SK-N-SH treated with all-trans-retinoic acid at 6 μM for 48 hours (cell line): ENCODE data around the gene GRK5.

Experiments
- ATAC-seq: fragments of 200-7000 bp; cut with Tn5 transposase; 3 replicates; pipeline ENCODE4 v1.9.1; 2020; ENCODE audit warnings: mild to moderate bottlenecking, moderate library complexity
- ARNTL ChIP-seq: fragments of 450-650 bp; formaldehyde crosslinking; IDR thresholded peaks from 2 replicates; pipeline ENCODE4 v1.5.0; 2020; ENCODE audit warnings: low read depth, mild to moderate bottlenecking, moderate library complexity, borderline replicate concordance
- BACH2 ChIP-seq: fragments of 250-450 bp; sonication (Bioruptor Pico); IDR thresholded peaks from 2 replicates; pipeline ENCODE4 v1.9.0; 2021; ENCODE audit warnings: mild to moderate bottlenecking, borderline replicate concordance
- CREB5 ChIP-seq: fragments of 250-450 bp; sonication (Bioruptor Pico); IDR thresholded peaks from 2 replicates; pipeline ENCODE4 v1.5.1; 2020; ENCODE audit warnings: low read depth, mild to moderate bottlenecking, moderate library complexity
- CSDC2 ChIP-seq: fragments of 250-450 bp; sonication (Bioruptor Pico); IDR thresholded peaks from 2 replicates; pipeline ENCODE4 v1.5.0; 2020; ENCODE audit warnings: mild to moderate bottlenecking, moderate library complexity
- CSRNP3 ChIP-seq: fragments of 250-450 bp; sonication (Bioruptor Pico); IDR thresholded peaks from 2 replicates; pipeline ENCODE4 v1.5.1; 2021; ENCODE audit warnings: mild to moderate bottlenecking, moderate library complexity
- ESRRG ChIP-seq: fragments of 250-450 bp; sonication (Bioruptor Pico); IDR thresholded peaks from 2 replicates; pipeline ENCODE4 v1.6.1; 2021; ENCODE audit warnings: mild to moderate bottlenecking
- GLIS3 ChIP-seq: fragments of 250-450 bp; sonication (Bioruptor Pico); IDR thresholded peaks from 2 replicates; pipeline ENCODE4 v1.5.0; 2020; ENCODE audit warnings: mild to moderate bottlenecking, moderate library complexity
- OSR1 ChIP-seq: fragments of 250-450 bp; sonication (Bioruptor Pico); IDR thresholded peaks from 2 replicates; pipeline ENCODE4 v1.8.0; 2022; ENCODE audit warnings: moderate library complexity, mild to moderate bottlenecking, inconsistent platforms
- PATZ1 ChIP-seq: fragments of 250-450 bp; sonication (Bioruptor Pico); IDR thresholded peaks from 2 replicates; pipeline ENCODE4 v1.8.0; 2020; ENCODE audit warnings: mild to moderate bottlenecking, moderate library complexity, borderline replicate concordance
- POU6F1 ChIP-seq: fragments of 250-450 bp; sonication (Bioruptor Pico); IDR thresholded peaks from 2 replicates; pipeline ENCODE4 v1.8.0; 2021; ENCODE audit warnings: low read depth, mild to moderate bottlenecking, moderate library complexity, borderline replicate concordance
- RARB ChIP-seq: fragments of 250-450 bp; sonication (Bioruptor Pico); IDR thresholded peaks from 2 replicates; pipeline ENCODE4 v1.8.0; 2021; ENCODE audit warnings: mild to moderate bottlenecking, moderate library complexity
- SNAI2 ChIP-seq: fragments of 250-450 bp; sonication (Bioruptor Pico); IDR thresholded peaks from 2 replicates; pipeline ENCODE4 v1.5.0; 2020; ENCODE audit warnings: mild to moderate bottlenecking, moderate library complexity
- TCF4 ChIP-seq: fragments of 250-450 bp; sonication (Bioruptor Pico); IDR thresholded peaks from 2 replicates; pipeline ENCODE4 v1.8.0; 2021; ENCODE audit warnings: mild to moderate bottlenecking, moderate library complexity, borderline replicate concordance
- TOX ChIP-seq: fragments of 250-450 bp; sonication (Bioruptor Pico); IDR thresholded peaks from 2 replicates; pipeline ENCODE4 v1.8.0; 2021; ENCODE audit warnings: mild to moderate bottlenecking, moderate library complexity, borderline replicate concordance
- TSHZ2 ChIP-seq: fragments of 250-450 bp; sonication (Bioruptor Pico); IDR thresholded peaks from 2 replicates; pipeline ENCODE4 v1.5.0; 2020; ENCODE audit warnings: mild to moderate bottlenecking, moderate library complexity
- ZC3H10 ChIP-seq: fragments of 250-450 bp; sonication (Bioruptor Pico); IDR thresholded peaks from 2 replicates; pipeline ENCODE4 v1.5.1; 2021; ENCODE audit warnings: mild to moderate bottlenecking, moderate library complexity
- ZFP3 ChIP-seq: fragments of 250-450 bp; sonication (Bioruptor Pico); IDR thresholded peaks from 2 replicates; pipeline ENCODE4 v1.5.0; 2020; ENCODE audit warnings: mild to moderate bottlenecking, moderate library complexity
- ZFP30 ChIP-seq: fragments of 450-650 bp; formaldehyde crosslinking; IDR thresholded peaks from 2 replicates; pipeline ENCODE4 v1.5.0; 2022; ENCODE audit warnings: mild to moderate bottlenecking, moderate library complexity
- ZNF70 ChIP-seq: fragments of 450-650 bp; formaldehyde crosslinking; IDR thresholded peaks from 2 replicates; pipeline ENCODE4 v1.5.0; 2020; ENCODE audit warnings: mild to moderate bottlenecking, moderate library complexity
- ZNF8 ChIP-seq: fragments of 450-650 bp; formaldehyde crosslinking; IDR thresholded peaks from 2 replicates; pipeline ENCODE4 v1.5.0; 2020; ENCODE audit warnings: mild to moderate bottlenecking, moderate library complexity

GRK5 gene

GRCh38 chr10:119328223-119328622 is 120.9 kb downstream of the GRK5 start:
- TF ChIP-seq CREB5 (CRISPR knock-in tag) (no peak), ZFP30 (CRISPR knock-in tag) (no peak), TCF4 (CRISPR knock-in tag) (no peak), CSRNP3 (CRISPR knock-in tag) (no peak), ZFP3 (no peak), ARNTL (CRISPR knock-in tag) (no peak), ZNF8 (CRISPR knock-in tag) (no peak), TOX (no peak), POU6F1 (CRISPR knock-in tag) (no peak), RARB (no peak), BACH2 (CRISPR knock-in tag) (no peak), TSHZ2 (no peak), GLIS3 (CRISPR knock-in tag) (no peak), ZC3H10 (CRISPR knock-in tag) (no peak), PATZ1 (CRISPR knock-in tag) (no peak), SNAI2 (no peak)
- no peak for ATAC-seq

- TF ChIP-seq SNAI2: no peak
- no peak for TF ChIP-seq OSR1 (CRISPR knock-in tag)
- TF ChIP-seq ZFP3: no peak
- TF ChIP-seq ESRRG (CRISPR knock-in tag): no peak
- no peak for TF ChIP-seq RARB
- TF ChIP-seq TSHZ2: no peak
- TF ChIP-seq ARNTL (CRISPR knock-in tag): no peak
- no peak for TF ChIP-seq ZNF8 (CRISPR knock-in tag)
- no peak for TF ChIP-seq CSDC2 (CRISPR knock-in tag)
- TF ChIP-seq CREB5 (CRISPR knock-in tag): no peak
- TF ChIP-seq ZC3H10 (CRISPR knock-in tag): no peak
- no peak for TF ChIP-seq CSRNP3 (CRISPR knock-in tag)
- TF ChIP-seq POU6F1 (CRISPR knock-in tag): no peak
- TF ChIP-seq ZNF70: no peak
- no peak for TF ChIP-seq TCF4 (CRISPR knock-in tag)
- ATAC-seq: no peak
These were observed 123.0 kb downstream of the GRK5 start for GRCh38 chr10:119330342-119330741.
